Urinary bladder (tissue), 4 donors: Measurements from ENCODE around the gene UBXN6. TPM values are rescaled to one million over a fixed set of nuclear protein-coding genes. Genes with fewer than 3 reads are reported as not detected.

Experiments
- DNase-seq: peaks from one replicate; pipeline ENCODE4 v3.0.0-alpha.2; 2015; ENCODE audit errors: extremely low spot score
- H3K27ac ChIP-seq: one replicate; pipeline ENCODE4 v1.5.1; 2013; ENCODE audit warnings: low read depth, mild to moderate bottlenecking, moderate library complexity
- H3K36me3 ChIP-seq: one replicate; pipeline ENCODE4 v1.6.1; 2013; ENCODE audit warnings: mild to moderate bottlenecking, moderate library complexity; ENCODE audit not compliant: insufficient read depth
- H3K4me1 ChIP-seq: one replicate; pipeline ENCODE4 v1.6.1; 2013; ENCODE audit warnings: mild to moderate bottlenecking, moderate library complexity; ENCODE audit not compliant: insufficient read depth
- H3K4me3 ChIP-seq: one replicate; pipeline ENCODE4 v1.5.1; 2013; ENCODE audit warnings: low read depth, low read length
- WGBS: extraction: QIAGEN DNeasy Blood & Tissue Kit; methylation state at CpG from one replicate; pipeline ENCODE4 v1.1.7; 2013; 5-methylcytosine and 5-hydroxymethylcytosine counted together
- polyA plus RNA-seq: library from polyadenylated mRNA; stranded (reverse); fragments of 200-250 nt; gene quantifications from one replicate; pipeline ENCODE4 v1.2.3, GENCODE V29; 2013
- total RNA-seq: library from RNA; depleted of rRNA; stranded (reverse); fragments of >200 nt; gene quantifications from one replicate; pipeline ENCODE4 v1.2.3, GENCODE V29; 2014
- donor health status: healthy with polysubstance abuse.
- donor health status: healthy.

The UBXN6 gene
- total and polyA plus RNA-seq, 2 donors, result 39.5 to 135 TPM

GRCh38 chr19:4482721-4483364 lies 25.2 kb upstream of the UBXN6 start:
- no peak overlapping the region for H3K27ac ChIP-seq
- H3K36me3 ChIP-seq, result peaks cover 5% of the 10 kb centered on the region
- no peak for DNase-seq
- no peak overlapping the region for H3K4me3 ChIP-seq
- H3K4me1 ChIP-seq, result no peaks in the 10 kb centered on the region
- WGBS, result 90% methylated on average over 35 of the region's 35 CpGs

GRCh38 chr19:4477034-4477801 lies 19.6 kb upstream of the UBXN6 start:
- no peak overlapping the region for H3K4me3 ChIP-seq
- H3K36me3 ChIP-seq, result peaks cover 6% of the 10 kb centered on the region
- DNase-seq, result no peak
- H3K4me1 ChIP-seq, result no peaks in the 10 kb centered on the region
- WGBS, result 84% methylated on average over 16 of the region's 16 CpGs
- H3K27ac ChIP-seq, result no peak overlapping the region

GRCh38 chr19:4474514-4475022 lies 17.0 kb upstream of the UBXN6 start:
- Histone ChIP-seq H3K4me3 (no peak overlapping the region), H3K4me1 (no peaks in the 10 kb centered on the region), H3K36me3 (peaks cover 6% of the 10 kb centered on the region), H3K27ac (no peak overlapping the region)
- DNase-seq, result no peak
- 18% methylated on average over 13 of the region's 13 CpGs for WGBS

- 21% methylated on average over 23 of the region's 23 CpGs for WGBS
- no peak overlapping the region for H3K27ac ChIP-seq
Measured at GRCh38 chr19:4473763-4474513, 16.3 kb upstream of the UBXN6 start.

GRCh38 chr19:4473011-4473762 lies 15.6 kb upstream of the UBXN6 start:
- Histone ChIP-seq H3K4me3 (peak overlapping the region; percentile 93), H3K4me1 (no peaks in the 10 kb centered on the region), H3K36me3 (peaks cover 3% of the 10 kb centered on the region), H3K27ac (no peak overlapping the region)
- WGBS, result 18% methylated on average over 25 of the region's 25 CpGs
- DNase-seq, result no peak

More at GRCh38 chr19:4473763-4474513, 16.3 kb upstream of the UBXN6 start:
- no peaks in the 10 kb centered on the region for H3K4me1 ChIP-seq
- peaks cover 6% of the 10 kb centered on the region for H3K36me3 ChIP-seq
- no peak for DNase-seq
- no peak overlapping the region for H3K4me3 ChIP-seq

GRCh38 chr19:4472174-4472974 lies 14.8 kb upstream of the UBXN6 start, which contains the start of gene HDGFL2:
TSS of gene HDGFL2 (plus strand) at chr19:4472297. CDS start at chr19:4472351, 54 bp downstream.
- WGBS, result under 1% methylated on average over 70 of the region's 71 CpGs
- H3K36me3 ChIP-seq, result peaks cover 3% of the 10 kb centered on the region
- peak within 1 kb of the TSS; percentile 93 for H3K4me3 ChIP-seq
- H3K27ac ChIP-seq, result no peak within 1 kb of the TSS
- DNase-seq, result no peak
- no peaks in the 10 kb centered on the region for H3K4me1 ChIP-seq

DNA sequence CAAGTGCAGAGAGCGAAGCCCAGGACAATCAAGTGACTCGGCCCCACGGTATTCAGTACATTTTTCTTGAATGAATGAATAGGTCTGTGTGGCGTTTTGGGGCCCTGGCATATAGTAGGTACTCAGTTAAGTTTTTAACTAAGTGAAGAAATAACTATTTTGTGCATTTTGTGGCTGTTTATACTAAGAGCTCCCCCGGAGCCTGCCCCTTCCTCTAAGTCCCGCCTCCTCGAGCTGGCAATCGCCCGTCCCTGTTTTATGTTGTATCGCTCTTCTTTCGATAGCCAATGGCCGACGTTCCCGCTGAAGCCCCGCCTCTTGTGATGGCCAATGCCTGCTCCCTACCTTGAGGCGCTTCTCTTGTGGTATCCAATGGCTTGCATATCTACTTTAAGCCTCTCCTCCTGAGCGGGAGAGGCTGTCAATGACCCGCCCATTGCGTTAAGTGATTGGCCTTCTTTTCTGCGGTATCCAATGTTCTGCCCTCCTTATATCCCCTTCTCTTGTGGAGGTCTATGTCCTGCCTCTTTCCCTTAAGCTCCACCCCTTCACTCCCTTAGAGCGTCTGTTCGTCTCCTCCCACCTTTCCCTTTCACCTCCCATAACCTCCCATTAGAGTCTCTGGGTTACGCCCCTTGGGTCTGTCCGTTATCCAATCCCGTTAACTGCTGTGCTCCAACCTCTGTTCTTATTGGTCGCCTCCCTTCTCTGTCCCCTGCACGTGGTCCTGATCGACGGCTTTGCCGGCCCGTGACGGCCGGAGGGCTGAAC lies 14.0 kb upstream of the UBXN6 start:
- WGBS, result under 1% methylated on average over 33 of the region's 33 CpGs
- Histone ChIP-seq H3K36me3 (no peaks in the 10 kb centered on the region), H3K4me3 (peak overlapping the region; percentile 93), H3K27ac (no peak overlapping the region), H3K4me1 (no peaks in the 10 kb centered on the region)
- peak; percentile 100 for DNase-seq

GRCh38 chr19:4467835-4468234 lies 10.2 kb upstream of the UBXN6 start:
- no peak overlapping the region for H3K27ac ChIP-seq
- no peak for DNase-seq
- H3K4me1 ChIP-seq, result no peaks in the 10 kb centered on the region
- WGBS, result 78% methylated on average over 3 of the region's 3 CpGs
- no peaks in the 10 kb centered on the region for H3K36me3 ChIP-seq
- no peak overlapping the region for H3K4me3 ChIP-seq

DNA sequence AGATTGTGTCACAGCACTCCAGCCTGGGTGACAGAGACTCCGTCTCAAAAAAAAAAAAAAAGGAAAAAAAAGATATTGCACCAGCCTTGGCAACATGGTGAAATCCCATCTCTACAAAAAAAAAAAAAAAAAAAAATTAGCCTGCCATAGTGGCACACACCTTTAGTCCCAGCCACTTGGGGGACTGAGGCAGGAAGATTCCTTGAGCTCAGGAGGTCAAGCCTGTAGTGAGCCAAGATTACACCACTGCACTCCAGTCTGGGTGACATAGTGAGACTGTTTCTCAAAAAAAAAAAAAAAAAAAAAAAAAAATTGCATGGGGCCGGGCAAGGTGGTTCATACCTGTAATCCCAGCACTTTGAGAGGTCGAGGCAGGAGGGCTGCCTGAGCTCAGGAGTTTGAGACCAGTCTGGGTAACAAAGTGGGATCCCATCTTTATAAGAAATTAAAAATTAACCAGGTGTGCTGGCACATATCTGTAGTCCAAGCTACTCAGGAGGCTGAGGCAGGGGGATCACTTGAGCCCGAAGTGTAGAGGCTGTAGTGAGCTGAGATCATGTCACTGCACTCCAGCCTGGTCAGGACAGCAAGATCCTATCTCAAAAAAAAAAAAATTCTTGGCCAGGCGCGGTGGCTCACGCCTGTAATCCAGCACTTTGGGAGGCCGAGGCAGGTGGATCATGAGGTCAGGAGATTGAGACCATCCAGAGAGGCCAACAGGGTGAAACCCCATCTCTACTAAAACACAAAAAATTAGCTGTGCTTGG lies 7.4 kb upstream of the UBXN6 start:
- 88% methylated on average over 8 of the region's 8 CpGs for WGBS
- Histone ChIP-seq H3K36me3 (no peaks in the 10 kb centered on the region), H3K4me1 (no peaks in the 10 kb centered on the region), H3K27ac (no peak overlapping the region), H3K4me3 (no peak overlapping the region)
- no peak for DNase-seq

GRCh38 chr19:4456843-4457653 lies 546 bp downstream of the UBXN6 start:
- no peaks in the 10 kb centered on the region for H3K36me3 ChIP-seq
- peak overlapping the region; percentile 89 for H3K4me3 ChIP-seq
- WGBS, result 1% methylated on average over 50 of the region's 53 CpGs
- H3K4me1 ChIP-seq, result no peaks in the 10 kb centered on the region
- H3K27ac ChIP-seq, result peak overlapping the region; percentile 83
- peak; percentile 41 for DNase-seq

DNA sequence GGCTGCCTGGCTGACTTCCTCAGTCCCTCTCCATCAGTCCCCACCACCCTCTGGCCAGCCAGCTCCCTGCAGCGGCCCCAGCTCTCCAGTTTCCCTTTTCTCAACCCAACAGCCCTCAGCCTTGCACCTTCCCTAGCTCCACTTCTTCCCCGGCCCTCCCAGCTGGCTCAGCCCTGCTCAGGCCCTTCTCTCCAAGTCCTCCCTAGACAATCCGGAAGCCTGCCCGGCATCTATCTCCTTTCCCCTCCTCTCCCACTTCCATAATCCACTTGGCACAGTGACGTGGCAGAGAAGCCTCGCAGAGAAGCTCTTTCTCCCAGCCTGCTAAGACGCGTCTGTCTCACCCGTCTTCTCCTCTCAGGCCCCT lies 1.1 kb downstream of the UBXN6 start:
- DNase-seq, result peak; percentile 21
- H3K4me3 ChIP-seq, result peak overlapping the region; percentile 89
- no peaks in the 10 kb centered on the region for H3K36me3 ChIP-seq
- no peaks in the 10 kb centered on the region for H3K4me1 ChIP-seq
- 3% methylated on average over 9 of the region's 9 CpGs for WGBS
- peak overlapping the region; percentile 28 for H3K27ac ChIP-seq
